ENCODE data around the gene PCSK5.

- TF ChIP-seq CTCF (IDR thresholded peaks at IDR 0.05): no peak
- no peak for TF ChIP-seq POLR2A (IDR thresholded peaks at IDR 0.05)
Observed at GRCh38 chr9:76359365-76359764, 468.9 kb downstream of the PCSK5 start.

Measured in adrenal gland (tissue), 5 donors.